HepG2 (cell line): ENCODE data around the gene SEC62. TPM values are rescaled to one million over a fixed set of nuclear protein-coding genes. Genes with fewer than 3 reads are reported as not detected.
A peak's percentile ranks its signal among the peaks of the same experiment; 100 is the strongest.

ENCODE experiments used
- ATAC-seq: fragments of 200-7000 bp; cut with Tn5 transposase; 3 replicates; pipeline ENCODE4 v1.9.1; 2020; ENCODE audit warnings: mild to moderate bottlenecking, moderate library complexity
- BruUV-seq: library from RNA; stranded (reverse); fragments of 400-500 nt; replicated peaks from 2 replicates; lab custom pipeline; 2021; lab: Mats Ljungman, UMichigan
- CTCF ChIA-PET: fragments of 300-600 bp; formaldehyde crosslinking; extraction: SDS; loops from one replicate; lab custom pipeline; 2021; ENCODE audit warnings: low total read pairs, inconsistent platforms, low intra/inter-chr PET ratio; lab: Yijun Ruan, JAX
- POLR2A ChIA-PET: fragments of 350-600 bp; sonication (Branson Sonifier 250); formaldehyde crosslinking; loops from one replicate; lab custom pipeline; 2020; ENCODE audit warnings: antibody characterized with exemption, inconsistent platforms; lab: Yijun Ruan, JAX
- DNase-seq: peaks from one replicate; pipeline ENCODE4 v3.0.0-alpha.2; 2015; ENCODE audit warnings: low spot score
- FAIRE-seq: peaks from 3 replicates; lab custom pipeline; 2011; peaks lifted over from hg19 to GRCh38; lab: Jason Lieb, UNC
- H2AFZ ChIP-seq: one replicate; pipeline ENCODE4 v1.6.1; 2011; ENCODE audit warnings: low read length, inconsistent platforms
- H3K27ac ChIP-seq: fragments of 300-600 bp; 3 replicates; pipeline ENCODE4 v1.8.0; 2011; ENCODE audit warnings: mixed run types, mild to moderate bottlenecking, mixed read lengths, low read length, inconsistent platforms; ENCODE audit not compliant: insufficient read depth; ENCODE audit errors: extremely low read length
- H3K27me3 ChIP-seq, 2 experiments: fragments of 200-600 bp in 1 of 2; 2 replicates in 1 of 2; 3 replicates in 1 of 2; pipeline versions ENCODE4 v1.6.0 to v1.8.0; 2011; ENCODE audit warnings: low read length in 2 of 2, mild to moderate bottlenecking in 2 of 2, moderate library complexity in 2 of 2, inconsistent platforms in 1 of 2; ENCODE audit not compliant: insufficient read depth in 2 of 2, control insufficient read depth in 1 of 2
- H3K36me3 ChIP-seq, 2 experiments: fragments of 200-600 bp in 1 of 2; replicated peaks in 1 of 2; 2 replicates in 1 of 2; 3 replicates in 1 of 2; pipeline versions ENCODE4 v1.5.1 to v1.8.0; 2011; ENCODE audit warnings: low read length in 2 of 2, inconsistent platforms in 1 of 2; ENCODE audit not compliant: insufficient read depth in 2 of 2, control insufficient read depth in 1 of 2
- H3K4me1 ChIP-seq: 2 replicates; pipeline ENCODE4 v1.5.1; 2012; ENCODE audit warnings: low read length, inconsistent platforms; ENCODE audit not compliant: insufficient read depth
- H3K4me2 ChIP-seq: 2 replicates; pipeline ENCODE4 v1.6.0; 2011; ENCODE audit warnings: low read depth, low read length, inconsistent platforms
- H3K4me3 ChIP-seq, 3 experiments: fragments of 200-600 bp in 1 of 3; sonication (generic), shearing (Covaris generic) in 1 of 3; replicated peaks in 1 of 3; 2 replicates each; pipeline ENCODE4 v1.5.1; 2011 to 2016; ENCODE audit warnings: low read length in 3 of 3, inconsistent platforms in 2 of 3, low read depth in 2 of 3, mild to moderate bottlenecking in 2 of 3, control low read depth in 1 of 3, mixed read lengths in 1 of 3; ENCODE audit not compliant: insufficient read depth in 1 of 3
- H3K79me2 ChIP-seq: one replicate; pipeline ENCODE4 v1.6.1; 2011; ENCODE audit warnings: low read length, inconsistent platforms; ENCODE audit not compliant: insufficient read depth
- H3K9ac ChIP-seq: 2 replicates; pipeline ENCODE4 v1.6.0; 2011; ENCODE audit warnings: mild to moderate bottlenecking, low read depth, low read length, inconsistent platforms; ENCODE audit not compliant: insufficient read depth
- H3K9me3 ChIP-seq: 2 replicates; pipeline ENCODE4 v1.5.1; 2012; ENCODE audit warnings: mild to moderate bottlenecking, low read length
- H4K20me1 ChIP-seq: 2 replicates; pipeline ENCODE4 v1.6.0; 2011; ENCODE audit warnings: inconsistent platforms, mild to moderate bottlenecking, low read length, moderate library complexity; ENCODE audit not compliant: insufficient read depth
- GATAD1 ChIP-seq: IDR thresholded peaks from 2 replicates; pipeline ENCODE4 v1.6.1; 2016; ENCODE audit warnings: missing genetic modification reagents, missing compliant biosample characterization
- HMGXB4 ChIP-seq, 2 experiments: sonication (generic) in 1 of 2; formaldehyde crosslinking in 1 of 2; IDR thresholded peaks; 2 replicates each; pipeline versions ENCODE4 v1.4.0 to v1.6.1; 2018 to 2020; ENCODE audit warnings: missing genetic modification reagents in 2 of 2, borderline replicate concordance in 1 of 2, low read depth in 1 of 2, mild to moderate bottlenecking in 1 of 2, missing biosample characterization in 1 of 2
- TRIM22 ChIP-seq: fragments of 450-650 bp; IDR thresholded peaks from 2 replicates; pipeline ENCODE4 v1.6.1; 2017
- ZFP36L1 ChIP-seq: sonication (generic); formaldehyde crosslinking; IDR thresholded peaks from 2 replicates; pipeline ENCODE4 v1.8.0; 2022; ENCODE audit warnings: mild to moderate bottlenecking, missing genetic modification reagents, moderate library complexity
- WGBS: methylation state at CpG from one replicate; pipeline ENCODE4 v1.1.6; 2017; ENCODE audit warnings: low lambda C conversion rate; 5-methylcytosine and 5-hydroxymethylcytosine counted together
- in situ Hi-C: cut with HindIII; loops from 2 replicates; pipeline ENCODE4 v1.10.0; 2017; ENCODE audit warnings: low pct_unique_long_range_greater_than_20kb; ENCODE audit not compliant: extremely low pct_ligation_motif_present
- intact Hi-C: fragments of 100-400 bp; cut with micrococcal nuclease; formaldehyde crosslinking; loops from one replicate; pipeline ENCODE4 v1.10.0; 2022; ENCODE audit not compliant: unreplicated experiment
- polyA plus RNA-seq, 8 experiments: library from polyadenylated mRNA; depleted of rRNA in 3 of 8; stranded (reverse) in 7 of 8; unstranded in 1 of 8; fragments of >200 nt; fragmentation: Illumina TruSeq in 4 of 8; extraction: Trizol in 4 of 8; gene quantifications; 2 replicates each; pipeline versions ENCODE4 v1.2.1 to v1.2.3, GENCODE V29; 2011 to 2016; ENCODE audit warnings: low read depth in 4 of 8, missing spikeins in 1 of 8, mixed read lengths in 1 of 8; ENCODE audit not compliant: insufficient read depth in 1 of 8
- total RNA-seq, 5 experiments: library from RNA; depleted of rRNA; stranded (reverse); fragments of >200 nt; fragmentation: Illumina TruSeq; extraction: Trizol; gene quantifications; 2 replicates each; pipeline ENCODE4 v1.2.3, GENCODE V29; 2016; ENCODE audit warnings: low read depth in 1 of 5

SEC62 gene
- total and polyA plus RNA-seq, 2 of the 13 experiments (the other 11 are each of a cell fraction or from before 2014, with no cell fraction given), result 54.0 to 68.7 TPM

GRCh38 chr3:170002879-170003278 is 36.3 kb downstream of the SEC62 start:
- Histone ChIP-seq H3K27me3 (no peaks in the 10 kb centered on the region), H3K36me3 (no peaks in the 10 kb centered on the region), H4K20me1 (no peaks in the 10 kb centered on the region), H2AFZ (no peak overlapping the region), H3K4me1 (peaks cover 62% of the 10 kb centered on the region), H3K9ac (no peak overlapping the region), H3K27ac (peak overlapping the region; percentile 66), H3K4me2 (no peak overlapping the region), H3K4me3 (no peak overlapping the region)
- no peak for ATAC-seq
- in situ Hi-C loops, result no loop called here
- WGBS, result 100% methylated on average over 1 of the region's 1 CpG
- POLR2A ChIA-PET, result interaction anchor here (1.6 kb wide), 1 partner anchor 13 kb away, joined by 4 read pairs; no protein-coding TSS in a partner anchor
- no peak for DNase-seq
- CTCF ChIA-PET, result no interaction called here
- intact Hi-C loops, result no loop called here
- no peak for TF ChIP-seq GATAD1 (CRISPR knock-in tag)
- TF ChIP-seq HMGXB4 (CRISPR knock-in tag; IDR thresholded peaks at IDR 0.05; ENCODE audit: borderline replicate concordance in 1 of 2, low read depth in 1 of 2), result no peak
- no peak for TF ChIP-seq TRIM22
- no peak for TF ChIP-seq ZFP36L1 (CRISPR knock-in tag)
- TF ChIP-seq, all 625 proteins: peak for 0
- no peaks in the 10 kb centered on the region for H3K9me3 ChIP-seq
- FAIRE-seq, result no peak
- no TSS peak for BruUV-seq
- H3K79me2 ChIP-seq, result no peaks in the 10 kb centered on the region
